HL-60 (cell line): ENCODE measurements around the gene TOX4.

Experiments used
- DNase-seq, 2 experiments: peaks; one replicate each; pipeline ENCODE4 v3.0.0-alpha.2; 2010 to 2020; ENCODE audit warnings: low read depth in 1 of 2, low spot score in 1 of 2
- H3K27ac ChIP-seq: fragments of 250-450 bp; sonication (Bioruptor Pico); replicated peaks from 2 replicates; pipeline ENCODE4 v1.5.1; 2020; ENCODE audit warnings: mild to moderate bottlenecking, moderate library complexity
- H3K27me3 ChIP-seq: fragments of 250-450 bp; sonication (Bioruptor Pico); 2 replicates; pipeline ENCODE4 v1.5.1; 2021; ENCODE audit warnings: mild to moderate bottlenecking, moderate library complexity; ENCODE audit not compliant: insufficient read depth, poor library complexity, severe bottlenecking
- H3K4me3 ChIP-seq: replicated peaks from 2 replicates; pipeline ENCODE4 v1.5.1; 2011; ENCODE audit warnings: mild to moderate bottlenecking, control low read depth, low read length; ENCODE audit not compliant: insufficient read depth
- GABPA ChIP-seq: IDR thresholded peaks from 2 replicates; pipeline ENCODE4 v1.6.1; 2012; ENCODE audit warnings: low read depth
- POLR2AphosphoS5 ChIP-seq: IDR thresholded peaks from 2 replicates; pipeline ENCODE4 v1.6.1; 2012; ENCODE audit warnings: low read depth
- REST ChIP-seq: IDR thresholded peaks from 2 replicates; pipeline ENCODE4 v1.6.1; 2012; ENCODE audit warnings: low read depth; ENCODE audit not compliant: insufficient replicate concordance
- SPI1 ChIP-seq: IDR thresholded peaks from 2 replicates; pipeline ENCODE4 v1.6.1; 2012; ENCODE audit warnings: low read depth, mild to moderate bottlenecking, borderline replicate concordance
- TF ChIP-seq, protein P1 (sequence below): IDR thresholded peaks from one replicate; pipeline ENCODE4 v1.5.1; 2011; ENCODE audit warnings: low read length, control low read depth, inconsistent platforms; ENCODE audit not compliant: insufficient read depth

The TOX4 gene

GRCh38 chr14:21476523-21476924 lies 471 bp upstream of the TOX4 start:
- TF ChIP-seq POLR2AphosphoS5 (no peak), REST (no peak), SPI1 (no peak), GABPA (no peak)
- TF ChIP-seq, protein P1, sequence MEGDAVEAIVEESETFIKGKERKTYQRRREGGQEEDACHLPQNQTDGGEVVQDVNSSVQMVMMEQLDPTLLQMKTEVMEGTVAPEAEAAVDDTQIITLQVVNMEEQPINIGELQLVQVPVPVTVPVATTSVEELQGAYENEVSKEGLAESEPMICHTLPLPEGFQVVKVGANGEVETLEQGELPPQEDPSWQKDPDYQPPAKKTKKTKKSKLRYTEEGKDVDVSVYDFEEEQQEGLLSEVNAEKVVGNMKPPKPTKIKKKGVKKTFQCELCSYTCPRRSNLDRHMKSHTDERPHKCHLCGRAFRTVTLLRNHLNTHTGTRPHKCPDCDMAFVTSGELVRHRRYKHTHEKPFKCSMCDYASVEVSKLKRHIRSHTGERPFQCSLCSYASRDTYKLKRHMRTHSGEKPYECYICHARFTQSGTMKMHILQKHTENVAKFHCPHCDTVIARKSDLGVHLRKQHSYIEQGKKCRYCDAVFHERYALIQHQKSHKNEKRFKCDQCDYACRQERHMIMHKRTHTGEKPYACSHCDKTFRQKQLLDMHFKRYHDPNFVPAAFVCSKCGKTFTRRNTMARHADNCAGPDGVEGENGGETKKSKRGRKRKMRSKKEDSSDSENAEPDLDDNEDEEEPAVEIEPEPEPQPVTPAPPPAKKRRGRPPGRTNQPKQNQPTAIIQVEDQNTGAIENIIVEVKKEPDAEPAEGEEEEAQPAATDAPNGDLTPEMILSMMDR, result no peak
- no peak for DNase-seq
- Histone ChIP-seq H3K4me3 (peak overlapping the region; percentile 96), H3K27ac (peak overlapping the region; percentile 61), H3K27me3 (no peaks in the 10 kb centered on the region)

DNA sequence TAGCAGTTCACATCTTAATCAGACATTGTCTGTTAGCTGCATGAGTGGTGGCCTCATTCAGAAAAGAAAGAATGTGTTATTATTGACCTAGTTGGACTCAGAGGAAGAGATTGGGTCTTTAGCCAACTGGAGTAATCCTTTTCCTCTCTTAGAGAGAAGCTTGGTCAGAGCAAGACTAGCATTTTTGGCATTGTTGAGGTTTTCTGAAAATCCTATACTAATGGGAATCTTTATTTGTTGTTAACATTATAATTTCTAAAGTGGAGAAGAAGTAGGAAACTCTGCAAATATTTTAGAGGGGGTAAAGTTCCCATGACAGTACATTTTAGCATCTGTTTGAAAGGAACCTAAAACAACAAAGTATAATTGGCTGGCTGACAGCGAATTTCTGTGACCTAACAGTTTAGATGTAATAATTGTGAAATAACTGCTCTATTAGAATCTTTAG lies 9.7 kb downstream of the TOX4 start:
- DNase-seq, result no peak
- H3K27ac ChIP-seq, result no peak overlapping the region
- H3K27me3 ChIP-seq, result no peaks in the 10 kb centered on the region
- H3K4me3 ChIP-seq, result no peak overlapping the region
- TF ChIP-seq, protein P1, result no peak
- no peak for TF ChIP-seq REST
- no peak for TF ChIP-seq SPI1
- no peak for TF ChIP-seq POLR2AphosphoS5
- TF ChIP-seq GABPA, result no peak

- peak; percentile 17 to 29 for DNase-seq
- no peaks in the 10 kb centered on the region for H3K27me3 ChIP-seq
- TF ChIP-seq SPI1 (no peak), GABPA (no peak), REST (no peak), POLR2AphosphoS5 (no peak)
- TF ChIP-seq, protein P1, result no peak
- no peak overlapping the region for H3K4me3 ChIP-seq
- peak overlapping the region; percentile 18 for H3K27ac ChIP-seq
Observed at GRCh38 chr14:21494902-21495762, 18.1 kb downstream of the TOX4 start.
